RPMI8226 (cell line): ENCODE measurements around the gene TLR6.

ENCODE experiments used
- DNase-seq: peaks from one replicate; pipeline ENCODE4 v3.0.0-alpha.2; 2015

The TLR6 gene

GRCh38 chr4:38856524-38857337, at the start of gene TLR6:
TLR6 (minus strand) TSS chr4:38856817; CDS start chr4:38829473, 27,344 bp downstream.
- DNase-seq, result peak; percentile 88

GRCh38 chr4:38905652-38906385, 49.2 kb upstream of the TLR6 start:
- DNase-seq, result no peak

- no peak for DNase-seq
These were observed 48.1 kb upstream of the TLR6 start for GRCh38 chr4:38904682-38905081.

- DNase-seq, result no peak
These were observed 47.6 kb upstream of the TLR6 start for GRCh38 chr4:38904090-38904666.

GRCh38 chr4:38902695-38903094, 46.1 kb upstream of the TLR6 start:
- peak; percentile 11 for DNase-seq

GRCh38 chr4:38902221-38902620, 45.6 kb upstream of the TLR6 start:
- DNase-seq, result no peak

- no peak for DNase-seq
These were observed 41.6 kb upstream of the TLR6 start for GRCh38 chr4:38898245-38898644.

GRCh38 chr4:38896940-38897339, 40.3 kb upstream of the TLR6 start:
- no peak for DNase-seq

GRCh38 chr4:38894322-38894982, 37.8 kb upstream of the TLR6 start:
- DNase-seq, result no peak

GRCh38 chr4:38891051-38891983, 34.7 kb upstream of the TLR6 start:
- no peak for DNase-seq

- DNase-seq, result no peak
These were observed 32.5 kb upstream of the TLR6 start for GRCh38 chr4:38889143-38889542.

GRCh38 chr4:38884254-38884653, 27.6 kb upstream of the TLR6 start:
- no peak for DNase-seq

GRCh38 chr4:38876636-38877035, 20.0 kb upstream of the TLR6 start:
- no peak for DNase-seq

GRCh38 chr4:38873290-38873944, 16.8 kb upstream of the TLR6 start:
- no peak for DNase-seq

- DNase-seq, result no peak
These were observed 16.0 kb upstream of the TLR6 start for GRCh38 chr4:38872620-38873019.

GRCh38 chr4:38871593-38871992, 15.0 kb upstream of the TLR6 start:
- DNase-seq, result no peak

- DNase-seq, result no peak
These were observed 13.6 kb upstream of the TLR6 start for GRCh38 chr4:38870098-38870808.

- DNase-seq, result no peak
These were observed 12.9 kb upstream of the TLR6 start for GRCh38 chr4:38869511-38869910.

GRCh38 chr4:38868059-38868960, 11.7 kb upstream of the TLR6 start:
- DNase-seq, result no peak
